Smooth muscle cell of the coronary artery (primary cell): ENCODE data around the gene MVD. TPM values are rescaled to one million over a fixed set of nuclear protein-coding genes. Genes with fewer than 3 reads are reported as not detected.

ENCODE experiments used
- total RNA-seq: library from RNA; depleted of rRNA; stranded (reverse); fragments of >200 nt; gene quantifications from 2 replicates; pipeline ENCODE4 v1.2.3, GENCODE V29; 2014; ENCODE audit warnings: low replicate concordance

MVD gene, protein sequence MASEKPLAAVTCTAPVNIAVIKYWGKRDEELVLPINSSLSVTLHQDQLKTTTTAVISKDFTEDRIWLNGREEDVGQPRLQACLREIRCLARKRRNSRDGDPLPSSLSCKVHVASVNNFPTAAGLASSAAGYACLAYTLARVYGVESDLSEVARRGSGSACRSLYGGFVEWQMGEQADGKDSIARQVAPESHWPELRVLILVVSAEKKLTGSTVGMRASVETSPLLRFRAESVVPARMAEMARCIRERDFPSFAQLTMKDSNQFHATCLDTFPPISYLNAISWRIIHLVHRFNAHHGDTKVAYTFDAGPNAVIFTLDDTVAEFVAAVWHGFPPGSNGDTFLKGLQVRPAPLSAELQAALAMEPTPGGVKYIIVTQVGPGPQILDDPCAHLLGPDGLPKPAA
- total RNA-seq = 41.4 and 74.9 TPM in 2 replicates

GRCh38 chr16:88662843-88663606 is at the start of gene MVD:
Gene MVD (minus strand): TSS chr16:88663091. CDS start chr16:88663080, 11 bp downstream.

GRCh38 chr16:88706229-88706964 is 43.5 kb upstream of the MVD start, which contains the start of the genes CTU2 and RNF166:
Gene CTU2 (plus strand): TSS chr16:88706503. CDS start chr16:88706531, 28 bp downstream.
Gene RNF166 (minus strand): TSS chr16:88706408. CDS start chr16:88706325, 83 bp downstream.

GRCh38 chr16:88686439-88687253 is 23.8 kb upstream of the MVD start, which contains the start of gene SNAI3:
Gene SNAI3 (minus strand): TSS chr16:88686507. CDS start chr16:88686406, 101 bp downstream.

DNA sequence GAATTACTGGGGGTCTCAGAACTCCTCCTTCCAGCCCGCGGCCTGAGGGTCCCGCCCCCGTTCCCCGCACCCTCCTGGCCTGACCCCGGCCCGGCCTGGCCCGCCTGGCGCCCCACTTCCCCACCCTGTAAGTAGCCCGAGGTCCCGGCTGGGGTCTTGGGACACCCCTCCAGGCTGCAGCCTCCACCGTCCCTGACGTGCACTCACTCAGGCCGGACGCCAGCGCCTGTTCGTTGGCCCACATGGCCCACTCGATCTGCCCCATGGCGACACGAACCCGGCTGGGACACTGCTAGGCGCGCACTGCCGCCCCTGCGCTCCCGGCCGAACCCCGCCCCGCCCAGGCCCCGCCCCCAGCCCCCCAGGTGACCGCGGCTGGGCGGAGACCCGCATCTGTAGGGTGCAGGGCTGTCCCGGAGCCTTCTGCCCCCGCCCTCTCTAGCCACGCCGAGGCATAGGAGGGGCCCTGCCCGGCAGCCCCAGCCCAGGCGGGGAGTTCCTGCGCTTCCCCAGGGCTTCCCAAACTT is 12.1 kb downstream of the MVD start, which contains the start of gene CYBA:
Gene CYBA (minus strand): TSS at position 305 of the 527 bp plus-strand sequence. CDS start 40 bp downstream, at position 265.

GRCh38 chr16:88638323-88639230 is 24.3 kb downstream of the MVD start, which contains the start of gene IL17C:
Gene IL17C (plus strand): TSS chr16:88638572. CDS start chr16:88638642, 70 bp downstream.

Other genes starting within 250 kb of the MVD start
- gene ZFPM1, start 209.8 kb downstream of the MVD start, total RNA-seq = 0.59 and 4.0 TPM in 2 replicates
- gene ZC3H18, start 92.7 kb downstream of the MVD start, total RNA-seq = 8.3 and 9.5 TPM in 2 replicates
- gene IL17C, start 24.5 kb downstream of the MVD start, total RNA-seq = 0.15 TPM in 1 of 2 replicates, not detected in the other
- 98.1 and 369 TPM in 2 replicates for gene CYBA, start 12.0 kb downstream of the MVD start, total RNA-seq
- not detected in 2 replicates for gene SNAI3, start 23.4 kb upstream of the MVD start, total RNA-seq
- 8.9 and 10.8 TPM in 2 replicates for gene RNF166, start 43.3 kb upstream of the MVD start, total RNA-seq
- gene CTU2, start 43.4 kb upstream of the MVD start, total RNA-seq = 12.4 and 23.7 TPM in 2 replicates
- gene PIEZO1, start 122.1 kb upstream of the MVD start, total RNA-seq = 127 and 192 TPM in 2 replicates
- 0.47 and 2.4 TPM in 2 replicates for gene CDT1, start 140.7 kb upstream of the MVD start, total RNA-seq
- gene APRT, start 148.8 kb upstream of the MVD start, total RNA-seq = 45.5 and 84.2 TPM in 2 replicates
- gene GALNS, start 193.9 kb upstream of the MVD start, total RNA-seq = 15.0 and 22.3 TPM in 2 replicates
- gene TRAPPC2L, start 194.0 kb upstream of the MVD start, total RNA-seq = 74.5 and 79.6 TPM in 2 replicates
- gene PABPN1L, start 203.6 kb upstream of the MVD start, total RNA-seq = not detected in 2 replicates